PC-9 (cell line): ENCODE results near the gene SAG.

Experiments used
- CTCF ChIP-seq: fragments of 200-600 bp; sonication (generic); conservative IDR thresholded peaks from 2 replicates; pipeline ENCODE4 v1.6.1; 2017; ENCODE audit warnings: mixed run types, antibody characterized with exemption, mild to moderate bottlenecking, moderate library complexity
- EZH2 ChIP-seq: fragments of 200-600 bp; sonication (generic); IDR thresholded peaks from 2 replicates; pipeline ENCODE4 v1.8.0; 2017; ENCODE audit warnings: antibody characterized with exemption, low read depth

- no peak for TF ChIP-seq CTCF
- TF ChIP-seq EZH2: no peak
Observed at GRCh38 chr2:233258211-233258610, 49.4 kb upstream of the SAG start.
